IMR-90 (cell line): Measurements from ENCODE around the gene ZNF778. TPM values are rescaled to one million over a fixed set of nuclear protein-coding genes. Genes with fewer than 3 reads are reported as not detected.
"Not testable (repeated sequence)": the region's sequence is repeated elsewhere in the genome, so short reads cannot be mapped to it uniquely, and the experiment has no call there.

Experiments
- ATAC-seq: fragments of 200-7000 bp; cut with Tn5 transposase; 2 replicates; pipeline ENCODE4 v1.9.1; 2020; ENCODE audit warnings: low read depth, mild to moderate bottlenecking, moderate library complexity
- BruUV-seq: library from RNA; stranded (reverse); fragments of 400-500 nt; replicated peaks from 2 replicates; lab custom pipeline; 2021; lab: Mats Ljungman, UMichigan
- CTCF ChIA-PET: fragments of 300-600 bp; formaldehyde crosslinking; extraction: SDS; loops from one replicate; lab custom pipeline; 2021; ENCODE audit warnings: antibody characterized with exemption; lab: Yijun Ruan, JAX
- POLR2A ChIA-PET: fragments of 300-600 bp; sonication (Branson Sonifier 250); formaldehyde crosslinking; loops from one replicate; lab custom pipeline; 2022; ENCODE audit warnings: antibody characterized with exemption; ENCODE audit not compliant: unreplicated experiment; lab: Charles Lee
- DNase-seq: peaks from one replicate; pipeline ENCODE4 v3.0.0; 2013
- H2AFZ ChIP-seq: replicated peaks from 2 replicates; pipeline ENCODE3; 2013; ENCODE audit warnings: low read length, mild to moderate bottlenecking; ENCODE audit not compliant: poor library complexity
- H2AK5ac ChIP-seq: 2 replicates; pipeline ENCODE4 v1.6.1; 2013; ENCODE audit warnings: low read depth, low read length, inconsistent platforms
- H2AK9ac ChIP-seq: replicated peaks from 2 replicates; pipeline ENCODE3; 2013; ENCODE audit warnings: mild to moderate bottlenecking, low read depth, low read length, moderate library complexity; ENCODE audit not compliant: poor library complexity
- H2BK120ac ChIP-seq: 2 replicates; pipeline ENCODE4 v1.6.1; 2013; ENCODE audit warnings: low read depth, low read length, inconsistent platforms
- H2BK15ac ChIP-seq: 3 replicates; pipeline ENCODE4 v1.6.1; 2013; ENCODE audit warnings: low read depth, low read length, inconsistent platforms
- H2BK20ac ChIP-seq: 2 replicates; pipeline ENCODE4 v1.6.1; 2013; ENCODE audit warnings: low read depth, mild to moderate bottlenecking, inconsistent platforms, low read length, moderate library complexity
- H2BK5ac ChIP-seq: 2 replicates; pipeline ENCODE4 v1.6.1; 2013; ENCODE audit warnings: mild to moderate bottlenecking, low read depth, low read length, inconsistent platforms; ENCODE audit not compliant: poor library complexity, severe bottlenecking
- H3K14ac ChIP-seq: replicated peaks from 2 replicates; pipeline ENCODE4 v1.6.1; 2013; ENCODE audit warnings: low read depth, low read length, inconsistent platforms
- H3K18ac ChIP-seq: 2 replicates; pipeline ENCODE4 v1.6.1; 2013; ENCODE audit warnings: low read depth, low read length, control low read depth
- H3K23ac ChIP-seq: 2 replicates; pipeline ENCODE4 v1.6.1; 2013; ENCODE audit warnings: low read depth, low read length, inconsistent platforms
- H3K27ac ChIP-seq: 2 replicates; pipeline ENCODE4 v1.5.1; 2013; ENCODE audit warnings: mild to moderate bottlenecking, control low read depth, low read length; ENCODE audit not compliant: insufficient read depth
- H3K27me3 ChIP-seq: 2 replicates; pipeline ENCODE4 v1.6.1; 2013; ENCODE audit warnings: low read length; ENCODE audit not compliant: control insufficient read depth, insufficient read depth
- H3K36me3 ChIP-seq: 2 replicates; pipeline ENCODE4 v1.6.1; 2013; ENCODE audit warnings: low read length, mixed read lengths; ENCODE audit not compliant: control insufficient read depth, insufficient read depth
- H3K4ac ChIP-seq: 2 replicates; pipeline ENCODE4 v1.6.1; 2013; ENCODE audit warnings: low read depth, low read length, inconsistent platforms
- H3K4me1 ChIP-seq: 2 replicates; pipeline ENCODE4 v1.6.1; 2013; ENCODE audit warnings: low read length, mixed read lengths; ENCODE audit not compliant: control insufficient read depth, insufficient read depth
- H3K4me2 ChIP-seq: 2 replicates; pipeline ENCODE4 v1.6.1; 2013; ENCODE audit warnings: low read depth, mild to moderate bottlenecking, control low read depth, low read length, moderate library complexity
- H3K4me3 ChIP-seq: 2 replicates; pipeline ENCODE4 v1.5.1; 2013; ENCODE audit warnings: low read depth, mild to moderate bottlenecking, control low read depth, low read length, moderate library complexity; ENCODE audit not compliant: insufficient read depth
- H3K56ac ChIP-seq: 2 replicates; pipeline ENCODE4 v1.6.1; 2013; ENCODE audit warnings: low read length, inconsistent platforms; ENCODE audit not compliant: insufficient read depth; ENCODE audit errors: extremely low read depth
- H3K79me1 ChIP-seq, 2 experiments: 2 replicates each; pipeline ENCODE4 v1.6.1; 2013; ENCODE audit warnings: low read length in 2 of 2, inconsistent platforms in 1 of 2, low read depth in 1 of 2
- H3K9ac ChIP-seq: 2 replicates; pipeline ENCODE4 v1.6.1; 2013; ENCODE audit warnings: low read depth, low read length, control low read depth
- H3K9me1 ChIP-seq: 2 replicates; pipeline ENCODE4 v1.6.1; 2013; ENCODE audit warnings: low read length, inconsistent platforms; ENCODE audit not compliant: insufficient read depth
- H3K9me3 ChIP-seq: 2 replicates; pipeline ENCODE4 v1.6.1; 2013; ENCODE audit warnings: low read length; ENCODE audit not compliant: control insufficient read depth, insufficient read depth
- H4K20me1 ChIP-seq: 2 replicates; pipeline ENCODE4 v1.6.1; 2013; ENCODE audit warnings: low read length, inconsistent platforms; ENCODE audit not compliant: insufficient read depth
- H4K5ac ChIP-seq: 2 replicates; pipeline ENCODE4 v1.6.1; 2013; ENCODE audit warnings: mild to moderate bottlenecking, low read depth, low read length, control low read depth
- H4K8ac ChIP-seq, 2 experiments: 2 replicates each; pipeline ENCODE4 v1.6.1; 2013; ENCODE audit warnings: low read depth in 2 of 2, low read length in 2 of 2, control low read depth in 1 of 2, inconsistent platforms in 1 of 2
- H4K91ac ChIP-seq: 2 replicates; pipeline ENCODE4 v1.6.1; 2013; ENCODE audit warnings: low read depth, low read length, inconsistent platforms; ENCODE audit not compliant: insufficient read depth
- MXI1 ChIP-seq: IDR thresholded peaks from 2 replicates; pipeline ENCODE4 v1.6.1; 2012; ENCODE audit warnings: low read depth, mild to moderate bottlenecking, low read length, moderate library complexity, borderline replicate concordance
- RCOR1 ChIP-seq: IDR thresholded peaks from 2 replicates; pipeline ENCODE4 v1.6.1; 2012; ENCODE audit warnings: mild to moderate bottlenecking, low read length, improper control_type of control experiment; ENCODE audit not compliant: insufficient replicate concordance
- RFX5 ChIP-seq: IDR thresholded peaks from 2 replicates; pipeline ENCODE4 v1.8.0; 2012; ENCODE audit warnings: low read depth, mild to moderate bottlenecking, low read length, moderate library complexity
- WGBS, 2 experiments: methylation state at CpG; one replicate each; pipeline versions ENCODE4 v1.1.5 to v1.1.7; 2013; ENCODE audit warnings: missing lambda C conversion rate in 2 of 2; ENCODE audit not compliant: insufficient read length in 1 of 2; ENCODE audit errors: extremely low coverage in 2 of 2; 5-methylcytosine and 5-hydroxymethylcytosine counted together
- dilution Hi-C: fragments of 300-500 bp; cut with HindIII; formaldehyde crosslinking; loops from one replicate; pipeline ENCODE4 v1.14.3; 2018; ENCODE audit warnings: low sequenced_read_pairs; ENCODE audit not compliant: unreplicated experiment
- in situ Hi-C: fragments of 300-500 bp; cut with MboI; formaldehyde crosslinking; loops from 3 replicates; pipeline ENCODE4 v1.14.3; 2019; ENCODE audit warnings: low sequenced_read_pairs, inconsistent platforms, mixed read lengths
- intact Hi-C: fragments of 100-400 bp; cut with micrococcal nuclease; formaldehyde crosslinking; loops from 2 replicates; pipeline ENCODE4 v1.10.0; 2022
- polyA plus RNA-seq, 3 experiments: library from polyadenylated mRNA; depleted of rRNA; stranded (reverse); fragments of >200 nt; gene quantifications; 2 replicates each; pipeline ENCODE4 v1.2.3, GENCODE V29; 2012; ENCODE audit warnings: low replicate concordance in 1 of 3
- total RNA-seq: library from RNA; depleted of rRNA; stranded (reverse); fragments of >200 nt; gene quantifications from 2 replicates; pipeline ENCODE4 v1.2.3, GENCODE V29; 2012
- TF ChIP-seq, protein P1 (sequence below): conservative IDR thresholded peaks from 2 replicates; pipeline ENCODE4 v1.5.1; 2012; ENCODE audit warnings: mild to moderate bottlenecking, low read depth, low read length, improper control_type of control experiment

Gene ZNF778
- total and polyA plus RNA-seq, 2 of the 4 experiments (the other 2 are of a cell fraction), result 5.6 to 9.9 TPM

DNA sequence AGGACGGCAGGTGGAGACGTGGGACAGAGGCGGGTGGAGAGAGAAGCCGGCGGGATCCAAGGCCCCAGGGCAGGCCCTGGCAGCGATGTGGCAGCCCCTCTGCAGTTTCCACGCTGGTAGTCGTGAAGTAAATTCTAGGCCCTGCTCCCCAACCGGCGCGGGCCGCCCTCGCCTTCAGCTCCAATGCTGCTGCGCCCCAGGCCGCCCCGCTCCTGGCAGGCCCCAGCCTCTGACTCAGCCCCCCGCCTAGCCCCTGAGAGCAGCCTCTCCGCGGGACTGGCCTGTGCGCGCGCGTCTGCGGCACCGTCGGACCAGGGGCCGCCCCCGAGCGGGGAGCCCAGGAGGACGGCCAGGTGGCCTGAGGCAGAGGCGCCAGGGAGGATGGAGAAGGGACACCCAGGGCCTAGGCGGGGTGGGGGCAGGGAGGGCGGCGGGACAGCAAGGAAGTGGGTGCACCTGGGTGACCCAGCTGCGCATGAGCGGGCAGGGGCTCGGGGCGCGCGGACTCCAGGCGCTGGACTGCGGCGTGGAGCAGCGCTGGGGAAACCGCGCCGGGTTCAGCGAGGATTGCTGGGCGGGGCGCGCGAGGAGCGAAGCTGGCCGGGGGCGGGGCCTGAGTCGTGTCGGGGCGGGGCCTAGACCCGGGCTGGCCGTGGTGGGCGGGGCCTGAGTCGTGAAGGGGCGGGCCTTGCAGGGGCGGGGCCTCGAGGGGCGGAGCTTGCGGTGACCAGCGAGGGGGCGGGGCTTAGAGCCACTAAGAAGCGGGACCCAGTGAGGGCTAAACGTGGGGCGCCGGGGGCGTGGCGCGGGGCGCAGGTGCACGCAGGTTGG is 29.6 kb downstream of the ZNF778 start:
- H2AK5ac ChIP-seq, result 0 out of 2 replicates have a peak overlapping the region, but pooled peaks have one; percentile 63
- ATAC-seq, result peak; percentile 99
- H4K91ac ChIP-seq, result no peak overlapping the region; the same call in 1 of the 2 replicates
- intact Hi-C loops, result no loop called here
- TF ChIP-seq RCOR1 (no peak), RFX5 (no peak), MXI1 (0 out of 2 replicates have a peak, but pooled peaks have one; percentile 31)
- TF ChIP-seq, protein P1, sequence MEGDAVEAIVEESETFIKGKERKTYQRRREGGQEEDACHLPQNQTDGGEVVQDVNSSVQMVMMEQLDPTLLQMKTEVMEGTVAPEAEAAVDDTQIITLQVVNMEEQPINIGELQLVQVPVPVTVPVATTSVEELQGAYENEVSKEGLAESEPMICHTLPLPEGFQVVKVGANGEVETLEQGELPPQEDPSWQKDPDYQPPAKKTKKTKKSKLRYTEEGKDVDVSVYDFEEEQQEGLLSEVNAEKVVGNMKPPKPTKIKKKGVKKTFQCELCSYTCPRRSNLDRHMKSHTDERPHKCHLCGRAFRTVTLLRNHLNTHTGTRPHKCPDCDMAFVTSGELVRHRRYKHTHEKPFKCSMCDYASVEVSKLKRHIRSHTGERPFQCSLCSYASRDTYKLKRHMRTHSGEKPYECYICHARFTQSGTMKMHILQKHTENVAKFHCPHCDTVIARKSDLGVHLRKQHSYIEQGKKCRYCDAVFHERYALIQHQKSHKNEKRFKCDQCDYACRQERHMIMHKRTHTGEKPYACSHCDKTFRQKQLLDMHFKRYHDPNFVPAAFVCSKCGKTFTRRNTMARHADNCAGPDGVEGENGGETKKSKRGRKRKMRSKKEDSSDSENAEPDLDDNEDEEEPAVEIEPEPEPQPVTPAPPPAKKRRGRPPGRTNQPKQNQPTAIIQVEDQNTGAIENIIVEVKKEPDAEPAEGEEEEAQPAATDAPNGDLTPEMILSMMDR, result 0 out of 2 replicates have a peak, but pooled peaks have one; percentile 16
- peak overlapping the region; percentile 80 for H3K4me2 ChIP-seq
- 3% methylated on average over 41 of the region's 78 CpGs; no CpG with 5 or more reads in 1 of the 2 experiments for WGBS, 2 experiments
- peak overlapping the region; percentile 8 to 71; a peak in 2 of 4 replicates for H4K8ac ChIP-seq
- H3K27ac ChIP-seq, result peak overlapping the region; percentile 26; the same call in 1 of the 2 replicates
- peak overlapping the region; percentile 32 for H3K9ac ChIP-seq
- H3K79me1 ChIP-seq, result peaks cover 0 to 6% of the 10 kb centered on the region in 2 experiments; a peak in 2 of 4 replicates
- peak overlapping the region; percentile 91 for H2AFZ ChIP-seq
- H2BK15ac ChIP-seq, result no peak overlapping the region
- peak overlapping the region; percentile 61 for H3K4me3 ChIP-seq
- no peak overlapping the region for H3K23ac ChIP-seq
- no TSS peak for BruUV-seq
- in situ Hi-C loops, result no loop called here
- H4K20me1 ChIP-seq, result no peaks in the 10 kb centered on the region
- no peak overlapping the region for H2BK5ac ChIP-seq
- peak; percentile 79 for DNase-seq
- no peak overlapping the region for H3K56ac ChIP-seq
- H3K4ac ChIP-seq, result peak overlapping the region; percentile 8; the same call in 1 of the 2 replicates
- no peak overlapping the region for H2BK120ac ChIP-seq
- no peaks in the 10 kb centered on the region; the same call in 1 of the 2 replicates for H3K9me3 ChIP-seq
- ChIA-PET POLR2A (no interaction called here), CTCF (no interaction called here)
- H3K14ac ChIP-seq, result no peak overlapping the region
- H2AK9ac ChIP-seq, result peak overlapping the region; percentile 7
- H3K27me3 ChIP-seq, result no peaks in the 10 kb centered on the region
- no peak overlapping the region for H3K18ac ChIP-seq
- peaks cover 3% of the 10 kb centered on the region for H3K4me1 ChIP-seq
- no peak overlapping the region for H2BK20ac ChIP-seq
- dilution Hi-C loops, result no loop called here
- 0 out of 2 replicates have a peak overlapping the region, but pooled peaks have one; percentile 12 for H4K5ac ChIP-seq
- no peaks in the 10 kb centered on the region for H3K36me3 ChIP-seq
- H3K9me1 ChIP-seq, result no peaks in the 10 kb centered on the region; the same call in 1 of the 2 replicates

DNA sequence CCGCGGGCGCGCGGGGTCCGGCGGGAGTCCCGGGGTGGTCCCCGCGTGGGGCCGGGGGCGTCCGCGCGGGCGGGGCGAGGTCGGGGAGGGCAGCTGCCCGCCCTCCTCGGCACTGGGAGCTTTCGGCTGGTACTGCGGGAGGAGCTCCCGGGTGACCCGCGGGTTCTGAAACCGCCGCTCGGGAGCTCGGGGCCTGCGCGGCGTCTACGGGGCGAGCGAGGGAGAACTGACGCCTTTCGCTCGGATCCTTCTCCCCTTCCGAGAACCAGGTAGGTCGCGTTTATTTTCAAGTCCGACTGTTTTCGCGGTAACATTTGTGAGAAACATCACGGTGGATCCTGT is 30.2 kb downstream of the ZNF778 start:
- H4K20me1 ChIP-seq, H2BK15ac ChIP-seq, H2BK5ac ChIP-seq, H2BK120ac ChIP-seq, H3K56ac ChIP-seq, H4K8ac ChIP-seq, H3K36me3 ChIP-seq, intact Hi-C loops, DNase-seq, in situ Hi-C loops, H2BK20ac ChIP-seq, H3K27ac ChIP-seq, H3K4me1 ChIP-seq, H2AK9ac ChIP-seq, H3K27me3 ChIP-seq, H2AK5ac ChIP-seq, H4K5ac ChIP-seq, H3K4ac ChIP-seq, H4K91ac ChIP-seq, dilution Hi-C loops, CTCF ChIA-PET, H3K79me1 ChIP-seq, H3K9ac ChIP-seq, H3K18ac ChIP-seq, BruUV-seq, POLR2A ChIA-PET, H3K23ac ChIP-seq, H3K9me1 ChIP-seq, H3K14ac ChIP-seq, H3K9me3 ChIP-seq: not testable (repeated sequence)
- Histone ChIP-seq H3K4me3 (peak overlapping the region; percentile 58), H3K4me2 (peak overlapping the region; percentile 64), H2AFZ (peak overlapping the region; percentile 88)
- 0% methylated on average over 19 of the region's 45 CpGs; no CpG with 5 or more reads in 1 of the 2 experiments for WGBS, 2 experiments
- peak; percentile 65 for ATAC-seq
